Activated T-cell treated with anti-CD3 and anti-CD28 coated beads for 1 hour (primary cell): ENCODE data around the gene FAM90A26.
"Not testable (repeated sequence)": the region's sequence is repeated elsewhere in the genome, so short reads cannot be mapped to it uniquely, and the experiment has no call there.

ENCODE experiments used
- DNase-seq: peaks from one replicate; pipeline ENCODE4 v3.0.0-alpha.2; 2020; ENCODE audit warnings: low read depth

Gene FAM90A26

GRCh38 chr4:9158392-9158791 is 11.8 kb upstream of the FAM90A26 start:
- DNase-seq: not testable (repeated sequence)

- DNase-seq: not testable (repeated sequence)
These were observed 10.2 kb upstream of the FAM90A26 start for GRCh38 chr4:9160046-9160445.

- not testable (repeated sequence) for DNase-seq
These were observed 4.2 kb upstream of the FAM90A26 start for GRCh38 chr4:9165990-9166389.

- DNase-seq: not testable (repeated sequence)
These were observed 40.1 kb downstream of the FAM90A26 start, which contains the start of gene USP17L10 for GRCh38 chr4:9210357-9210756. TSS of gene USP17L10 (plus strand) at chr4:9210657. CDS start at chr4:9210657, 0 bp downstream.

- not testable (repeated sequence) for DNase-seq
These were observed 44.5 kb downstream of the FAM90A26 start for GRCh38 chr4:9214701-9215100.

- not testable (repeated sequence) for DNase-seq
These were observed 44.9 kb downstream of the FAM90A26 start, which contains the start of gene USP17L11 for GRCh38 chr4:9215105-9215504. TSS of gene USP17L11 (plus strand) at chr4:9215405. CDS start at chr4:9215405, 0 bp downstream.

GRCh38 chr4:9219852-9220251 is 49.6 kb downstream of the FAM90A26 start, which contains the start of gene USP17L12:
TSS of gene USP17L12 (plus strand) at chr4:9220152. CDS start at chr4:9220152, 0 bp downstream.
- not testable (repeated sequence) for DNase-seq

- DNase-seq: not testable (repeated sequence)
These were observed 54.4 kb downstream of the FAM90A26 start, which contains the start of gene USP17L13 for GRCh38 chr4:9224596-9224995. TSS of gene USP17L13 (plus strand) at chr4:9224896. CDS start at chr4:9224896, 0 bp downstream.
